Karpas-422 (cell line): Measurements from ENCODE around the gene LPP. TPM values are rescaled to one million over a fixed set of nuclear protein-coding genes. Genes with fewer than 3 reads are reported as not detected.

Experiments
- DNase-seq: peaks from one replicate; pipeline ENCODE4 v3.0.0-alpha.2; 2015
- H2AFZ ChIP-seq: fragments of 200-600 bp; sonication (generic); 2 replicates; pipeline ENCODE4 v1.6.1; 2014; ENCODE audit warnings: antibody characterized with exemption, low read length, mixed read lengths
- H3K27ac ChIP-seq: fragments of 200-600 bp; sonication (generic); 2 replicates; pipeline ENCODE4 v1.5.1; 2014; ENCODE audit warnings: mild to moderate bottlenecking, low read length, moderate library complexity
- H3K27me3 ChIP-seq: fragments of 200-600 bp; sonication (generic); 2 replicates; pipeline ENCODE4 v1.6.1; 2014; ENCODE audit warnings: low read length, mixed read lengths
- H3K36me3 ChIP-seq: fragments of 200-600 bp; sonication (generic); 2 replicates; pipeline ENCODE4 v1.6.1; 2014; ENCODE audit warnings: low read length, mixed read lengths; ENCODE audit not compliant: insufficient read depth
- H3K4me1 ChIP-seq: fragments of 200-600 bp; sonication (generic); 2 replicates; pipeline ENCODE4 v1.6.1; 2014; ENCODE audit warnings: mild to moderate bottlenecking, low read length, mixed read lengths
- H3K4me2 ChIP-seq: fragments of 200-600 bp; sonication (generic); 2 replicates; pipeline ENCODE4 v1.6.1; 2014; ENCODE audit warnings: low read length, low read depth, mild to moderate bottlenecking; ENCODE audit not compliant: poor library complexity, severe bottlenecking
- H3K4me3 ChIP-seq: fragments of 200-600 bp; sonication (generic); 2 replicates; pipeline ENCODE4 v1.5.1; 2014; ENCODE audit warnings: mild to moderate bottlenecking, antibody characterized with exemption, low read length, mixed read lengths
- H3K79me2 ChIP-seq: fragments of 200-600 bp; sonication (generic); 2 replicates; pipeline ENCODE4 v1.6.1; 2014; ENCODE audit warnings: mild to moderate bottlenecking, low read length, mixed read lengths
- H3K9ac ChIP-seq: fragments of 200-600 bp; sonication (generic); 2 replicates; pipeline ENCODE4 v1.6.0; 2014; ENCODE audit warnings: low read length
- H3K9me2 ChIP-seq: fragments of 200-600 bp; sonication (generic), shearing (Covaris generic); replicated peaks from 2 replicates; pipeline ENCODE4 v1.6.0; 2014; ENCODE audit warnings: mild to moderate bottlenecking, low read length, moderate library complexity; ENCODE audit not compliant: insufficient read depth
- H3K9me3 ChIP-seq: fragments of 300-700, 200-600 bp; sonication (generic); 2 replicates; pipeline ENCODE4 v1.6.1; 2014; ENCODE audit warnings: low read length, mixed read lengths
- H4K20me1 ChIP-seq: fragments of 200-600 bp; sonication (generic); 2 replicates; pipeline ENCODE4 v1.6.1; 2014; ENCODE audit warnings: mild to moderate bottlenecking, antibody characterized with exemption, low read length, low read depth; ENCODE audit not compliant: insufficient read depth
- total RNA-seq: library from RNA; depleted of rRNA; stranded (reverse); fragments of >200 nt; shearing (Covaris generic); gene quantifications from 2 replicates; pipeline ENCODE4 v1.2.3, GENCODE V29; 2014; ENCODE audit warnings: low replicate concordance

LPP gene
- total RNA-seq, 1 experiment from 2014 or later, result 88.5 TPM

- Histone ChIP-seq H3K27ac (peak overlapping the region; percentile 98), H3K9me3 (no peaks in the 10 kb centered on the region), H3K36me3 (no peaks in the 10 kb centered on the region), H4K20me1 (no peaks in the 10 kb centered on the region), H2AFZ (no peak overlapping the region), H3K79me2 (no peaks in the 10 kb centered on the region; the same call in 1 of the 2 replicates), H3K4me1 (peaks cover 85% of the 10 kb centered on the region), H3K4me2 (peak overlapping the region; percentile 70), H3K9ac (peak overlapping the region; percentile 75), H3K27me3 (no peaks in the 10 kb centered on the region), H3K4me3 (no peak overlapping the region), H3K9me2 (no peaks in the 10 kb centered on the region)
- peak; percentile 61 for DNase-seq
Observed at GRCh38 chr3:188246905-188247304, 92.9 kb downstream of the LPP start.

DNA sequence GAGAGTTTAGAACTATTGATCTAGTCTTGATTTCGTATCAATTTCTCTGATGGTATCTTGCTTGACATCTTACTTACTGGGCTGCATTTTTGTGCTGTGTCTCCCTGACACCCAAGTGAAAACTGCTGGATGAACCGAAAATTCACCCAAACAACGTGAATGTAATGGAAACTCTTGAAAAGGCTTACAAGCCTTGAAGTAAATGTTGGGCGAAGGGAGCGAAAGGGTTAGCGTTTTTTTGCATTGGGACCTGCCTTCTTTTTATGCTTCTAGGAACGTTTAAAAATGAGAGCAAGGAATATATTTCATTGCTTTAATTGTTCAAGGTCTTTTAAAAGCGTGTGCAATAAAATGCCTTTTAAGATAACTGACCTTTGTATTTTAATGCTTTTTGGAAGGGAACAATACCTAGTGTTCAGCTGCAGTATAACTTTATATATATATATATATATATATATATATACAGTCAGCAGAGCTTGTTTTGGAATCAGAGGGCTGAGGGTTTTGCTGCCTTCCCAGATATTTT lies 94.1 kb downstream of the LPP start:
- Histone ChIP-seq H3K79me2 (no peaks in the 10 kb centered on the region; the same call in 1 of the 2 replicates), H4K20me1 (no peaks in the 10 kb centered on the region), H3K27me3 (no peaks in the 10 kb centered on the region), H3K9me3 (peaks cover 4% of the 10 kb centered on the region), H3K4me3 (peak overlapping the region; percentile 44), H3K9ac (peak overlapping the region; percentile 75), H3K4me1 (peaks cover 74% of the 10 kb centered on the region), H3K27ac (peak overlapping the region; percentile 98), H3K9me2 (no peaks in the 10 kb centered on the region), H3K36me3 (peaks cover 4% of the 10 kb centered on the region; the same call in 1 of the 2 replicates), H3K4me2 (peak overlapping the region; percentile 70), H2AFZ (no peak overlapping the region)
- DNase-seq, result peak; percentile 87

DNA sequence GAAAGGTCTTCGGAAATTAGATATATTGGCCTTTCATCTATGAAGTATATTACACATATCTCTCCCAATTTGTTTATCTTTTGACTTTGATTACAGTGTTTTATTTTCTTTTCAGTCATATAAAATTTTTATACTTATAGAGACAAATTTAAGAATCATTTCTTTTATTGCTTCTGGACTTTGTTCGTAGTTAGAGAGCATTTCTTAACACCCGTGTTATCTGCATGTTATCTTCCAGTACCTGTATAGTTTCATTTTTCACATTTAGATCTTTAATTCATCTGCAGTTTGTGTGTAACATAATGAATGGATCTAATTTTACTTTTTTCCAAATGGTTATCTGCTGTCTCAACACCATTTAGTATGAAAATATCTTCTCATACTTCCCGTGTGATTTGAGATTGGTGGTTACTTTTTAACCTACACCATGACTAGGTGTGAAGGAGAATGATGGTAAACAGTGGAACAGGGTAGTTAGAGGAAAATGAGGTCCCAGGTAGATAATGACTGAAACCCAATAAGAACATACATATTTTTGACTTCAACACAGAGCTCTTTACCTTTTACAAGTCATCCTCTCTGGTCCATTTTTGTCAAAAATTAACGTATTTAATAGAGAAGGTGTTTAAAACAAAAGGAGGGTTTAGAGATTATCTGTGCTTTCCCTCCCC lies 99.3 kb downstream of the LPP start:
- Histone ChIP-seq H3K27ac (no peak overlapping the region), H4K20me1 (no peaks in the 10 kb centered on the region), H3K9me2 (no peaks in the 10 kb centered on the region), H2AFZ (no peak overlapping the region), H3K9me3 (peaks cover 4% of the 10 kb centered on the region), H3K9ac (no peak overlapping the region), H3K4me2 (no peak overlapping the region), H3K36me3 (peaks cover 4% of the 10 kb centered on the region; the same call in 1 of the 2 replicates), H3K4me3 (no peak overlapping the region), H3K79me2 (no peaks in the 10 kb centered on the region), H3K27me3 (no peaks in the 10 kb centered on the region), H3K4me1 (peaks cover 37% of the 10 kb centered on the region)
- DNase-seq, result no peak

- Histone ChIP-seq H3K9me2 (no peaks in the 10 kb centered on the region), H3K36me3 (peaks cover 4% of the 10 kb centered on the region; the same call in 1 of the 2 replicates), H2AFZ (no peak overlapping the region), H3K27ac (no peak overlapping the region), H3K9ac (no peak overlapping the region), H3K79me2 (no peaks in the 10 kb centered on the region), H3K4me2 (no peak overlapping the region), H3K9me3 (peaks cover 4% of the 10 kb centered on the region), H4K20me1 (no peaks in the 10 kb centered on the region), H3K4me3 (no peak overlapping the region), H3K4me1 (peaks cover 30% of the 10 kb centered on the region), H3K27me3 (no peaks in the 10 kb centered on the region)
- DNase-seq, result no peak
Observed at GRCh38 chr3:188253800-188254452, 100.0 kb downstream of the LPP start.

DNA sequence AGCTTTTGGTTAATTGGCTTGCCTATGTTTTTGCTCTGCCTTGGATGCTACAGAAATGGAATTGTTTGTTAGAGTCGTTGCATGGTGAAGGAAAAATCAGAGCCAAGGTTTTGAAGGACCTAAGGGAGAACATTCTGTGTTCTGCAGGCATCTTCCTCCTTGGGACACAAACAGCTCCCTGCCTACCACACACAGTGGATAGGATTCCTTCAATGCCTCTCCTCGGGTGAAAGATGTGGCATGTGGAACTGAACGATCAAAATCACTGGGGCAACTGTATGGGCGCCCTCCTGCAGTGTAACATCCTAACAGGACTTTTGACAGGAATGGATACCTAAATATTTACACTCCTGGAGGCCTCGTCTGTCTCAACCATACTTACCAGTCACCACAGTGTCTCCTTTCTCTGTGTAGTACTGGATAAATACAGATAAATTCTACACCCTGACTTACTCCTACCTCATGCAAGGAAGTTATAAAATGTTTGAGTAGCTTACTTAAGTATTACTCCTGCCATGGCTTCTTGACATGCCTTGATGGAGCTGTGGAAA lies 100.6 kb downstream of the LPP start:
- Histone ChIP-seq H3K9ac (no peak overlapping the region), H3K4me3 (no peak overlapping the region), H3K4me2 (no peak overlapping the region), H3K9me3 (peaks cover 4% of the 10 kb centered on the region), H3K9me2 (no peaks in the 10 kb centered on the region), H3K4me1 (peaks cover 23% of the 10 kb centered on the region), H3K27ac (no peak overlapping the region), H4K20me1 (no peaks in the 10 kb centered on the region), H3K36me3 (peaks cover 4% of the 10 kb centered on the region; the same call in 1 of the 2 replicates), H3K27me3 (no peaks in the 10 kb centered on the region), H2AFZ (no peak overlapping the region), H3K79me2 (no peaks in the 10 kb centered on the region)
- no peak for DNase-seq

- DNase-seq, result no peak
- Histone ChIP-seq H3K9me2 (no peaks in the 10 kb centered on the region), H3K27ac (no peak overlapping the region), H3K9me3 (peaks cover 4% of the 10 kb centered on the region), H2AFZ (no peak overlapping the region), H3K4me3 (no peak overlapping the region), H3K9ac (no peak overlapping the region), H3K36me3 (peaks cover 4% of the 10 kb centered on the region; the same call in 1 of the 2 replicates), H3K4me2 (no peak overlapping the region), H3K4me1 (peaks cover 17% of the 10 kb centered on the region), H3K27me3 (no peaks in the 10 kb centered on the region), H4K20me1 (no peaks in the 10 kb centered on the region), H3K79me2 (no peaks in the 10 kb centered on the region)
Observed at GRCh38 chr3:188255190-188255589, 101.2 kb downstream of the LPP start.

- Histone ChIP-seq H3K27ac (no peak overlapping the region), H3K79me2 (no peaks in the 10 kb centered on the region), H3K4me3 (no peak overlapping the region), H3K9ac (no peak overlapping the region), H2AFZ (no peak overlapping the region), H3K9me2 (no peaks in the 10 kb centered on the region), H3K4me2 (no peak overlapping the region), H4K20me1 (no peaks in the 10 kb centered on the region), H3K27me3 (no peaks in the 10 kb centered on the region), H3K36me3 (peaks cover 4% of the 10 kb centered on the region; the same call in 1 of the 2 replicates), H3K9me3 (peaks cover 4% of the 10 kb centered on the region), H3K4me1 (peaks cover 14% of the 10 kb centered on the region)
- peak; percentile 40 for DNase-seq
Observed at GRCh38 chr3:188256758-188257157, 102.8 kb downstream of the LPP start.

DNA sequence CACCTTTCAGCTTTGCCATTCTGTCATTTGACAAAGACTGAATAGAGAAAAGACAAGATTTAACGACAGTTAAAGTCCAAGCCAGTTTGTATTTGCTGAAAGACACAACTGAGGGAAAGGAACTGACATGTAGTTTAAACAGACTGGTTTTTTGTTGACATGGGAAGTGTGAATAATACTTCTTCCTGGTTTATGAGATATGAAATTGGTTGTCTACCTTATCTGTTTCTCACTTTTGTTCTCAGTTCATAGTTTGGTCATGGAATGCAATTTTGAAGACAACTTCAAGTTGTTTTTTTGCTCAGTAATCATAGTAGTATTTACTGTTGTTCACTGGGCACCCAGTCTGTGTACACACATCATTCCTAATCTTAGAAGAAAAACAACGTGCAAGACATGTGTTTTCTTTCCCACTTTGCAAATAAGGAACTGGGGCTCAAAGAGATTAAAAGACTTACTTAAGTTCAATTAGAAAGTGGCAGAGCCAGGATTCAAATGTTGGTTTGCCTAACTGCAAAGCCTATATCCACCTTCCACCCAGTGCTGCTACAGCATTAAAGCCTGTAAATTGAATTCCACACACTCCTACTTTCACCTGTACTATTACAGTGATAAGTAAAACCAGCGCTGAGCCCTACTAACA lies 103.5 kb downstream of the LPP start:
- Histone ChIP-seq H3K36me3 (peaks cover under 1% of the 10 kb centered on the region; the same call in 1 of the 2 replicates), H2AFZ (no peak overlapping the region), H3K79me2 (no peaks in the 10 kb centered on the region), H3K4me3 (no peak overlapping the region), H3K27ac (no peak overlapping the region), H3K9ac (no peak overlapping the region), H4K20me1 (no peaks in the 10 kb centered on the region), H3K9me3 (peaks cover under 1% of the 10 kb centered on the region), H3K9me2 (no peaks in the 10 kb centered on the region), H3K27me3 (no peaks in the 10 kb centered on the region), H3K4me2 (no peak overlapping the region), H3K4me1 (peaks cover 14% of the 10 kb centered on the region)
- no peak for DNase-seq
